NCI-H82 (cell line): Measurements from ENCODE around the gene ADCYAP1.
A peak's percentile ranks its signal among the peaks of the same experiment; 100 is the strongest.

Experiments used
- DNase-seq: peaks from one replicate; lab custom pipeline; 2025; lab: John Stamatoyannopoulos, UW

The ADCYAP1 gene

GRCh38 chr18:908758-909724 lies 4.4 kb downstream of the ADCYAP1 start:
- DNase-seq, result peak; percentile 42

DNA sequence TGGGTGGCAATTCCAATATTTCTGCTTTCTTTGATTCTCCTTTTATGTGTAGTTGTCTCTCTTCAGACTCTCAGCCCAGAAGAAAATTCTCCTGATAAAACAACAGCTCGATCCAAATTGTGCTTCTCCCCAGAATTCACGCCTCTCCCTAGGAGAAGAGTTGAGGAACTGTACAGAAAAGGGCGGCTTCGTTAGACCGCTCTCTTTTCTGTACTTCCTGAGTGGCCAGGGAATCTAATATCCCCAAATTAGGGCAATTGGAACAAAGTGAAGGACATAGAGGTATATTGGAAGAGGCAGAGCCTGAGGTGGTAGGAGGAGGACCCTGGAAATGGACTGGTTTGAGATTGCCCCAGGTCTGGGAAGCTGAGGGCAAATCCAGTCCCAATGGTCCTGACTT lies 5.6 kb downstream of the ADCYAP1 start:
- DNase-seq, result no peak

DNA sequence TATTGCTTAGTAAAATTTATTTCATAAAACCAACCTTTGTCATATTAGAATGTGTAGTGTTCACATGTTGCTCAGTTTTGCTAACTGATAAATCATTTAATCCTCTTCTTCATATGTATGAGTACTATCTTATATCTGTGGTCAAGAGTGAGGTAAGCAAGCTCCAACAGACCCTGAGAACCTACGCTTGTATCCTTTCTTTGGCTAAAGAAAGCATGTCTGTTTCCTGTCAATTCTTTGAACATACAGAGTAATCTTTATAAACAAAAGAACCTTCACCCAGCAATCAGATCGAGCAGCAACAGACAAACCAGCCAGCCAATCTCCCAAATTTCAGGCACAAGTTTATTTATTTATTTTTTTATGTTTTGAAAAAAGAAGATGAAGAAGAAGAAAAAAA lies 6.4 kb downstream of the ADCYAP1 start:
- DNase-seq, result no peak

GRCh38 chr18:911486-911885 lies 6.8 kb downstream of the ADCYAP1 start:
- peak; percentile 59 for DNase-seq

DNA sequence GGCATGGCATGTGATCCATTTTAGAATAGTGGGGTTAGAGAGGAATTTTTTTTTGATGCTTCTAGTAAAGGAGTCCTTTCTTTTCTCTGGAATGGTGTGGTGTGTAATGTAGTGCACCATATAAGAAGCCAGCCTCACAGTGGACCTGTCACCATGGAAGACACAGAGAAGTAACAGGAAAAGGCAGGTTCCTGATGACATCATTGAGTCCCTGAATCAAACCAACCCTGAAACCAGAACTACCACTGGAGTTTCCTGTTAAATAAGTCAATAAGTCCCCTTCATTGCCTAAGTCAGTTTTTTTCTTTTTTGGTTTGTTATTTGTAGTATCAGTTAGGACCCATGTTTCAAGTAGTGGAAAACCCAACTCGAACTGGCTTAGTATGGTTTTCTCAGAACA lies 11.9 kb downstream of the ADCYAP1 start:
- DNase-seq, result no peak

DNA sequence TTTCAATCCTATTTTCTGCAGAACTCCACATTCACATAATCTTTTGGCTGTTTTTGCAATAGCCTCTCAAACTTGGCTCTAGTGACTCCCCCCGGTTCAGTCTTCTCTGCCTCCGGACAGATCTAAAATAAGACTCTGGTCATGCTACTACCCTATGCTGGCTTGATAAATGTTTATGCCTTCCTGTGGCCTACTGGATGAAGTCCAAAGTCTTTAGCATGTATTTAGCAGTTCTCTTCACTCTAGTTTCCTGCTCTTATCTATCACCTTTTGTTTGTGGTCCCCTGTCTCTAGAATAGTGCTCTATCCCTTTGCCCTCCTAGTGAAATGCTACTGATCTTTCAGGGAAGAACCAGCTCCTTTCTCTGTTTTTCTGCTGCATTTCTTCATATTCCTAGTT lies 14.4 kb downstream of the ADCYAP1 start:
- no peak for DNase-seq

DNA sequence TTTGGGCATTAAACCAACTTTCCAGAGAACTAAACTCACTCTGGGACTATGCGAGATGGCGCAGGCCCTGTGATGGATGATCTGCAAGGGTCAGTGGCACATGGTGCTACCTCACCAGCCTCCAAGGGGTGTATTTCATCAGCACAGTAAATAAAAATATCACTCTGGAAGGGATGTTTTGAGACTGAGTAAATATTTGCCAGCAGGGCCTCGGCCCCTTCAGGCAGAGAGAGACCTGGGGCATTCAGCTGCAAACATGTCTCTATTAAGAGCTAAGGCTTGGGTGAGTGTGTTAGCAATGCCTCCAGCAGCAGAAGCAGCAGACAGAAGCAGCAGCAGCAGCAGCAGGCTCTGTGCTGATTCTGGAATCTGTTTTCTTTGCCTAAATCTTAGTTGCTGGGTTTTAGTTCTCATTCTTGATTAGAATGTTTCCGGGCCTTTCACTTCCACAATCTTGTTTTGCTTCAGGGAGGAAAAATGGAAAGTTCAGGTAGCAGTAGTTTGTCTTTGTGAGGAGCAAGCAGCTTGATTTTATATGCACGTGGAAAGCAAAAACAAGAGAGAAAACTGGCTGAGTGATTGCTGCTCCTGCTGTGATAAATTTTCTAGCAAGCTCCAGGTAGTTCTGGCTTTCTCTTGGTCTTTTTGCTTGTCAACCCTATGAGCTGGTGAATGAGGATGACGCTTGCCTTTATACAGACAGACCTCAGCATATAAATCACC lies 18.6 kb downstream of the ADCYAP1 start:
- no peak for DNase-seq

- no peak for DNase-seq
Observed at GRCh38 chr18:924987-925386, 20.3 kb downstream of the ADCYAP1 start.

- no peak for DNase-seq
Observed at GRCh38 chr18:926946-927345, 22.3 kb downstream of the ADCYAP1 start.

- peak; percentile 2 for DNase-seq
Observed at GRCh38 chr18:933082-933481, 28.4 kb downstream of the ADCYAP1 start.

- DNase-seq, result no peak
Observed at GRCh38 chr18:934518-935133, 30.0 kb downstream of the ADCYAP1 start.

DNA sequence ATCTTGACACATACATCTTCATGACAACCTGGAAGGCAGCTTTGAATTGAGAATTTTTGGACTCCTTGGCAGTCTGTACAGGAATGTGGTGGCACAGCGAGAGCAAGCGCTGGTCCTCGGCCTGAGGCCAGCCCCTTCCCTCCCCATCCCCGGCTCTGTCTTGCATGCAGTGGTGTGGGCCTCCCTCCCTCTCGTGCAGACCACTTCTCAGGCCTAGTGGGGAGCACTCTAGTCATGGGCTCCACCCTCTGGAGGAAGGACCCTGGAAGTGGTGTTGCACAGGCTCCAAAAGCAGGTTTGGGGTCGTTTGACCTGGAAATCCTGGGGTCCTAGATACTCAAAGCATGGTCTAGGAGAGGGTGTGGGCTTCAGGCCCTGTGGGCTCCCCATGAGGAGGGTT lies 32.3 kb downstream of the ADCYAP1 start:
- DNase-seq, result no peak

DNA sequence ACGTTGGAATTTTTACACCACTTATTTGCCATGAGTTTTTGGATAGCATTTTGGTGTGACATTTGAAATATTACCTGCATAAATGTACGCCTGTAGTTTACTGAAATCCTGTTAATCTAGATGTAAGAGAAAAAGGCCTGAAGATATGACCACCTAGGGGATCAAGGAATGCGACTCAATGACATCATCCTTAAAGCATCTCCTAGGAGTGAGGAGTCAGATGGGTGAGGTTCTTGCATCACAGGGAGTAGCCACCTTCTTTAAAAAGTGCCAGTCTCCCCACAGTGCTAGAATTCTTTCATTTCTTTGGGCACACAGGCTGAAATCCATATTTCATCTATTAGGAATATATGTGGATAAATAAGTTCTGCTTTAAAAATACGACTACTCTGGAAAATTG lies 34.5 kb downstream of the ADCYAP1 start:
- no peak for DNase-seq

DNA sequence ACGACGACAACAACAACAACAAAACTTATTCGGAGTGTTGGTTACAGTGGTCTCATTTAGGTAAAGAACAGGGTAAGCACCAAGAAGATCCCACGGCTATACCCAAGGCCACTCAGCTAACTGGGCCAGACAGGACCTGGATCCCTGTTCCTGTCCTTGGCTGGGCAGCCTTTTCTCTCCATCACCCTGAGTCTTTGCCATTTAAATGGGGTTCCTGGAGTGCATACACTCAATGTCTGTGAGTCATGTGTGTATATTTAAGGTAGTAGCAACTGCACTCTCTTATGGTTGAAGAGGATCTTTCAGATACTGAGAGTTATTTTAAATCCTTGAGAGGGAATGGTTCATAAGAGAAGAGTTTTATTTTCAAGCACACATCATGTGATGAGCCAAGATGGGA lies 35.3 kb downstream of the ADCYAP1 start:
- DNase-seq, result no peak

DNA sequence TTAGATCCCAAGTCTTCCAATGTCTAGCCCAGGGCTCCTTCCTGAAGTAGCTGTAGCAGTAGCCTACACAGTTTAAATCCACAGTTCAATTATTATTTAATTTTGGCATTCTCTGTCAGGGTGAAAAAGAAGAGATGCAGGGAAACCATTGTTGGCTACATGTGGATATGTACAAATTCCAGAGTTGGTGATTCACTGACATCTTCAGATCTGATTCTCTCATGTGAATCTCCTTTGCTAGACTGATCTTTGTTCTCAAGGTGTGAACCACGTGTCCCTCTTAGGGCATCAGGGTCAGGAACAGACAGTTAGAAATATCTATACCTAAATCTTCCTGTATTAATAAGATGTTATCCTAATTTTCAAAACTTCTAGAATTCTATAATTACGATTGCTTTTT lies 36.7 kb downstream of the ADCYAP1 start:
- DNase-seq, result no peak

DNA sequence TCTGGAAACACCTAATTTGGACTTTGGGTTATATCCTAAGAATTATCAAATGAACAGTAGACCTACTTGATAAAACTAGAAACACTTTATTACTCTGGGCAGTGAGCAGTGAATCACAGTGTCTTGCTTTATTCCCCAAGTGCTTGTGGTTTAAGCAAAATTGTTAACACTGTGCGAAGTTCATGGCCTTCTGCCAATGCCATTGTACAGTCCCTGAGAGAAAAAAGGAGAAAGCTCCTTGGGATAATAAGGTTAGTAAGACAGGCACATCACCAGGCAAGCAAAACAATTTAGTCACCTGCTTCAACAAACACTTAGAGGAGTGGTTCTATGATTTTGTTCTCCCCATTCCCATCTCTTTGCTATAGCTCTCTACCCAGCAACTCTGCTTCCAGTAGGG lies 39.8 kb downstream of the ADCYAP1 start:
- DNase-seq, result no peak

DNA sequence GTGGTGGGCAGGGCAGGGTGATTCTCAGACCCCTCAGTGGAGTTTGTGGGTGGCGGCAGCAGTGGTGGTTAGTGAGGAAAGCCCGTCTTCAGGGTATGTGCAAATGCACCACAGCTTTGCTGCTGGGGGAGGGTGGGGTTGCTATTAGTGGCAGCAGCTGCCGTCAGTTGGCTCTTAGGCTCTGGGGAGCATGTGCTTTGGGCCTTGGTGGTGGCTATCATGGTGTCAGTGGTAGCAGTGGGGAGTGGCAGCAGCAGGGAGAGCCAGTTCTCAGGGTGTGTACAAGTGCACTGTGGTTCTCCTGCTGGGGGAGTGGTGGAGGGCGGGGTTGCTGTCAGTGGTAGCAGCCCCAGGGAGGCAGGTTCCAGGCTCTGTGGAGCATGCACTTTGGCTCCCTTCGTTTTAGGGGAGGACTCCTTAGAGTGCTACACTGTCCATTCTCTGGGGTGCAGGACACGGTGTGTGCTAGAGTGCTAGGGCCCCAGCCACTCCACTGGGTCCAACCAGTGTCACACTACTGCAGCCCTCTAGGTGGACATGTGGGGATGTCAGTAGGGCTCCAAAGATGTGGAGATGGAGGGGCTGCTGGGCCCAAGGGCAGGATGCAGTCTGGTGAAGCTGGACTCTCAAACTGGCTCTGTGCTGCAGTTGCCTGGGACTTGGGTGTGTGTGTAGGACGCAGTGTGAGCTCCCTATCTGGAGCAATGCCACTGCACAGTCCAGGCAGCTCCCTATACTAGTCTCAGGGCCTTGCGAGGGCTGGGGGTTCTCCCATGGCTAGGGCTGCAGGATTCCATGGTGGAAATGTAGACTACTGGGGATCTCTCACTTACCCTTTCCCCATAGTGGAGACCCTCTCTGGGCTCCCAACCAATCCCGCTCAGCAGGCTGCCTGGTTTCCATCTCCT lies 45.3 kb downstream of the ADCYAP1 start:
- no peak for DNase-seq

- no peak for DNase-seq
Observed at GRCh38 chr18:950882-951495, 46.3 kb downstream of the ADCYAP1 start.

DNA sequence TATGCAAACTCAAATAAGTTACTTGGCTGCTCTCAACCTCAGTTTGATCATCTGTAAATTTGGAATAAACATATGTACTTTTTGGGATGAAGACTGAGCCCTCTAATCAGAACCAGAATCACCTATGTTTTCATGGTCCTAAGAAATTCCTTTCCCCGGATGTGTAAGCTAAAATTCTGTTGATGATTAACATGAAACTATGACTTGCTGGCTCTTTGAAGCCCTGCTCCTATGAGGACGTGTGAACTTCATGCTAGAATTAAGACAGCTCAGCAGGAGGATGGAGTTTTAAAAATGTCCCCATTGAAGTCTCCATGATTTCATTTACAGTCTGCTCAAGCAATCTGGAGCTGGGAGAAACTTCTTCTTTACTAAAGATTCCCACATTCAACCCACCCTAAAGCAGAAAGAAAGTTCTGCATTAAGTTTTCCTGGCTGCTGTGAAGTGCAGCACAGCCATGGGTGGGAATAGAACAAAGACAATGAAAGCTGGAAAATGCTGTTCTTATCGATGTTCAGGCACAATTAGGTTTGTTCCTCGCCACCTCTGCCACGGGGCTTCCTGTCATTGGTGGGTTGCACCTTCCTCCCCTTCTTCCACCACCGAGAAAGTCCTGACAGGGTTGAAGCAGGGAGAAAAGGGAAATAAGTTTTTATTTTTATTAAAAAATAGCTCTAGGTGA lies 50.9 kb downstream of the ADCYAP1 start:
- DNase-seq, result no peak

GRCh38 chr18:957829-958228 lies 53.2 kb downstream of the ADCYAP1 start:
- DNase-seq, result no peak

DNA sequence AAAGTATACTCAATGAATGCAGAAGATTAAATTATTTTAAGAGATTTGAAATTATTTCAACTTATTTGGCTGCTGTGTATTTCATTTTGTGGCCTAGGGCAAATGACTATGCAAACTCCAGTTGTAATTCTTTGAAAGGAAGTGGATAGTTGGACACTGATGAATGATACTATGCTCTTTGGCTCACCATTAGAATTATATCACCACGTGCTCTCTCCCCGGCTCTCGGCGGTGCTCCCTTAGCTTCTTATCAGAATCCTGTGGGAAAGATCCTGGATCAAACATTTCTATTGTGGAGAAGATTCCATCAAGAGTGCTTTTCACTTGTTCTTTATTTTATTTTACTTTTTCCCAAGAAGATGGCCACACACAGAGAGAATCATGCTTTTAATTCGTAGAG lies 55.2 kb downstream of the ADCYAP1 start:
- no peak for DNase-seq
